Measurements from ENCODE around the gene RETN.

RETN gene

DNA sequence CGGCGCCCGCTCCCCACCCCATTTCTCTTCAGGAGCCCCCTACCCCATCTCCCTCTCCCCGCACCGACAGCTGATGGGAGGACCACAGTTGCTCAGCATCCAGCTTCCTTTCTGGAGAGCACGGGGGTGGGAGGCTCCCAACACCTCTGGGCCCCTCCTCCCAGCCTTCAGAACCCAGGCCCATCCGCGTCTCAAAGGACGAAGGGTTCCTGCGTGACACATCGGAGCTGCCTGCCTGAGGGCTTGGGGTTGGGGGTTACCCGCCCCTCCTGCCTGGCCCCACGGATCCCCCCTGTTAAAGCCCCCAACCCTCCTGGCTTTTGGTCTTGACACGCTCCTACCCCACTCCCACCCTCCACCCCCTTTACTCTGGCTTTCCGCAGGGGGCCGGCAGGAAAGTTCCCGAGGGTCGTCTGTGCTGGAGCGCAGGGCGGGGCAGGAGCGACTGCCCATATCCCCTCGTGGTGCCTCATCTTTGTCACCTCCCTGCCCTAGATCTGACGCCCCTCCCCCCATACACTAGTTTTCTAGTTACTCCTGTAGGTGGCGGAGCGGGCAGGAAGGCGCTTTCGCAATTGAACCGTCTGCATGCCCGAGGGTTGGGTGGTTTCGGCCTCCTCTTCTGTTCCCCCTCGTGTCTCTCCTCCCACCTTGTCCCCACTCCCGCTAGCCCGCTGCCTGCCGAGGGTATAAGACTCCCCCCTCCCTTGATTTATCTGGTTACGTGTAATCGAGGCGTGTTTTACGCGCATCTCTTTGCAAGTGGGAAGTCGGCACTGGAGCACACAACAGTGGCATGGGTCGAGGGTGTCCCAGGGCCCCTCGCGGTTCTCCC lies 12.7 kb downstream of the RETN start:
- peak; percentile 84 for DNase-seq (ENCODE audit: low read depth, low spot score)

DNA sequence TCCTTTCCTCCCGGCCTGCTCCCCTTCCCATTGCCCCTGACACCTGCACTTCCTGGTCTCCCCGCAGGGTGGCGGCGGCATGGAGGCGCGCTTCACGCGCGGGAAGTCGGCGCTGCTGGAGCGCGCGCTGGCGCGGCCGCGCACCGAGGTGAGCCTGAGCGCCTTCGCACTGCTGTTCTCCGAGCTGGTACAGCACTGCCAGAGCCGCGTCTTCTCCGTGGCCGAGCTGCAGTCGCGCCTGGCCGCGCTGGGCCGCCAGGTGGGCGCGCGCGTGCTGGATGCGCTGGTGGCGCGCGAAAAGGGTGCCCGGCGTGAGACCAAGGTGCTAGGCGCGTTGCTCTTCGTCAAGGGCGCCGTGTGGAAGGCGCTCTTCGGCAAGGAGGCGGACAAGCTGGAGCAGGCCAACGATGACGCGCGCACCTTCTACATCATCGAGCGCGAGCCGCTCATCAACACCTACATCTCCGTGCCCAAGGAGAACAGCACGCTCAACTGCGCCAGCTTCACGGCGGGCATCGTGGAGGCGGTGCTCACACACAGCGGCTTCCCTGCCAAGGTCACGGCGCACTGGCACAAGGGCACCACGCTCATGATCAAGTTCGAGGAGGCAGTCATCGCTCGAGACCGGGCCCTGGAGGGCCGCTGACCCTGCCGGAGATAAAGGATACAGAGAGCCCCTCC lies 13.5 kb downstream of the RETN start:
- no peak for DNase-seq (ENCODE audit: low read depth, low spot score)

DNA sequence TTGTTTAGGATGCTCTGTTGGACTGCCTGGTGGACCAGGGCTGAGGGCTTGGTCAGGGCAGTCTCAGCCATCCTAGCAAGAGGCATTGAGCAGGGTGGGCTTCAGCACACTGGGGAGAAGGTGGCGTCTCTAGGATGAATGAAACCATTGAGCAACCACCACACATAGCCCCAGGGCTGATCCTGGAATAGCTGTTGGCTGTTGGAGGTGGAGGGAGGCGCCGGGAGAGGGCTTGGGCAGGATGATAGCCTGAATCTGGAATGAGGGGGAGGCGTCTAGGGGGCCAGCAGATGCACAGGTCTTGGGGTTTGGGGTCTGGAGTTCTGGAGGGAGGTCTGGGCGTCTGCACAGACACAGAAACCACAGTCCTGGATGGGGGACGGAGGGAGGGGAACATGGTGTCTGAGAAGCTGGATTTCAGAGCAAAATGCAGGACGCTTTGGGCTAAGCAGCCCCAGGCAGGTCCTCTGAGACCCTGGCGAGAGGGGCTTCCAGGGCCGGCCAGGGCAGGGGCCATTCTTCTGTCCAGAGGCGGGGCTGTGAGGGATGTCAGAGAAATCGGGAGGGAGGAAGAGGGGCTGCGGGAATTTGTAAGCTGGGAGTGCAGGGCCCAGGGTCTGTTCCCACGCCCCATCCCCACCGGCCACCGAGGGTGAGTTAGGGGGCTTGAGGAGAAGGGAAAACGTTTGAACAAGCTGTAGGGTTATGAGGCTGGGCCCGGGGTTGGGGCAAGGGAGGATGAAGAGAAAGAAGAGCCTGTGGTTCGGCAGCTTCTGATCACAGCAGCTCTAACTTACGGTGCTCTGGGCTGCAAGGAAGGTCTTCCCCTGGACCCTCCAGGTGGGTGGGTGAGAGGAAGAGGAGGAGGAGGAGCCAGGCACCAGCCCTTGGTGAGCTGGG lies 16.9 kb downstream of the RETN start:
- DNase-seq (ENCODE audit: low read depth, low spot score): no peak

DNA sequence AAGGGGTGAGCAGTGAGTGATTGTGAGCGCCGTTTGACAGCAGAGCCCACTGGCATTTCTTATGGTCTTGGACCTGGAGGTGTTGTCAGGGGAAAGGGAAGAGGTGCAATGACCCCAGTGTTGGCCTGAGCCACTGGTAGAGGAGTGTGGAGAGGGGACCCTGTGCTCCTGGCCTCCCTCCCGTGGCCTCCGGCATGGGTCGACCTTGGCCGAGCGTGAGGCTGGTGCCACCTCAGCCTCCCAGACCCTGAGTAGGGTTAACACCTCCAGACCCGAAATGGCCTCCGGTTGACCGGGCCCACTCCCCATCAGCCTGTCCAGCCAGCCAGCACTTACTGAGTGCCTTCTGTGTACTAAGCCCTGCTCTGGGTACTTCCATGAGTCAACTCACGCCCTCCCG lies 18.3 kb downstream of the RETN start:
- DNase-seq (ENCODE audit: low read depth, low spot score): no peak

DNA sequence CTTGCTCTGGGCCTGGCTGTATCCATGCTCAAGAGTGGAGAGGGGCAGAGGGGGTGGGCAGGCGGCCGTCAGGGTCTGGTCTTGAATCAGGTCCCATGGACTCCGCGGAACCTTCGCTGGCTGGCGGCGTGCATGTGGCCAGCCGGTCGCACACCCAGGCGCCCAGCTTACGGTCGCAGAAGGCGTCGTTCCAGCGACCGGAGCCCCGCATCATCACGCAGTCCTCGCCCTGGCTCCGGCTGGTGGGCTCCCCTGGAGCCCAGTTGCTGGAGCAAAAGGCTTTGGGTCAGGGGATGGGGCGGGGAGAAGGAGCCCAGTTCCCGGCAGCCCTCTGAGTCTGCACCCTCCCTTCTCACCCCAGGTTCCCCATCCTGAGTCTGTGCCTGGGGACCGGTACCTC lies 20.3 kb downstream of the RETN start:
- DNase-seq (ENCODE audit: low read depth, low spot score): no peak

DNA sequence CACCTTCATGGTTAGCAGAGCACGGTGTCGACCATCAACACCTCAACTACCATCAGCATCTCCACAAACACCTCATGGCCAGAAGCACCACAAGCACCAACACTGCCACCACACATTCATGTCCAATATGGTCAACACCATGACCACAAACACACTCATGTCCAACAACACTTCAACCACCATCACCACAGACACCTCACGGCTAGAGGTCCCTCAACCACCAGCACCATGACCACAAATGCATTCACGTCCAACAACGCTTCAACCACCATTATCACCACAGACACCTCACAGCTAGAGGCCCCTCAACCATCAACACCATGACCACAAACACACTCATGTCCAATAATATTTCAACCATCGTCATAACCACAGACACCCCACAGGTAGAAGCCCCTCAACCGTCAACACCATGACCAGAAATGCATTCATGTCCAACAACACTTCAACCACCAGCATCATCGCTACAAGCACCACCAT lies 22.0 kb downstream of the RETN start:
- DNase-seq (ENCODE audit: low read depth, low spot score): no peak

DNA sequence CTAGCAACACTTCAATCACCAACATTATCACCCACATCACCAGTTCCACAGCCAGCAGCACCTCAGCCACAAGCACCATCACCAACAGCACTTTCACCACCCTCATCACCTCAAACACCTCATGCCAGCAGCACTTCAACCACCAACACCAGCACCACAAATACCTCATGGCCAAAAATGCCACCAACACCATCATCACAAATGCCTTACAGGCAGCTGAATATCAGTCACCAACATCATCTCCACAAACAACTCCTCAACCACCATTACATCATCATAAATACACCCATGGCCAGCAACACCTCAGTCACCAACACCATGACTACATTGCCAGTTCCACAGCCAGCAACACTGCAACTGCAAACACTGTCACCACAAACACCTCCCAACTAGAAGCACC lies 22.6 kb downstream of the RETN start:
- DNase-seq (ENCODE audit: low read depth, low spot score): no peak

DNA sequence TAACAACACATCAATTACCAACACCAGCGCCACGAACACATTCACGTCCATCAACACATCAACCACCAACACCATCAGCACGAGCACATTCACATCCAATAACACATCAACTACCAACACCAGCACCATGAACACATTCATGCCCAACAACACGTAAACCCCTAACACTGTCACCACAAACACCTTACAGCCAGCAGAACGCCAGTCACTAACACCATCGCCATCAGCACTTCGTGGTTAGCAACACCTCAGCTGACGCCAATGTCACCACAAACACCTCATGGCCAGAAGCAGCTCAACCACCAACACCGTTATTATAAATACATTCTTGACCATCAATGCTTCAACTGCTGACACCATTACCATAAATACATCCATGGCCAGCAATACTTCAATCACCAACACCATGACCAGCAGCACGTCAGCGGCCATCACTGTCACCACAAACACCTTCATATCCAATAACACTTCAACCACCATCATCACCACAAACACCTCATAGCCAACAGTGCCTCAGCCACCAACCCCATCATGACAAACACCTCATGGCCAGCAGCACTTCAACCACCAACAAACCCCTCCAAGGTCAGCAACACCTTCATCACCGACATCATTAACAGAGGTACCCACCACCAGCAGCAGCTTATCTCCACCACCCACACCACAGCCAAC lies 23.7 kb downstream of the RETN start:
- no peak for DNase-seq (ENCODE audit: low read depth, low spot score)

DNA sequence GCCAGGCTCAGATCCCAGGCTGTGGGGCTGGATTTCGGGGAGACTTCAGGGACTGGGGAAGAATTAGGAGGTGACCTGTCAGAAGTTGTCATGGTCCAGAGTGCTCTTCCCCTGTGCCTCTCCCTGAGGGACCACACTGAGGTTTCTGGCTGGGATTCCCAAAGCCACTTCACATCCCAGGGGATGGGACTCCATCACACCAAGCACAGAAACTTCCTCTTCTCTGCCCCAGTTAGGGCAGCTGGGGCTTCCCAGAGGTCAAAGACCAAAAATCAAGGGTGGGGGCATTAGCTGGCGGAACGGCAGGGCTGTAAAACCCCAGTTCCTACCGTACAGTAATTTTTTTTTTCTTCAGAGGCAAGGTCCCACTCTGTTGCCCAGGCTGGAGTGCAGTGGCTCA lies 25.6 kb downstream of the RETN start:
- no peak for DNase-seq (ENCODE audit: low read depth, low spot score)

DNA sequence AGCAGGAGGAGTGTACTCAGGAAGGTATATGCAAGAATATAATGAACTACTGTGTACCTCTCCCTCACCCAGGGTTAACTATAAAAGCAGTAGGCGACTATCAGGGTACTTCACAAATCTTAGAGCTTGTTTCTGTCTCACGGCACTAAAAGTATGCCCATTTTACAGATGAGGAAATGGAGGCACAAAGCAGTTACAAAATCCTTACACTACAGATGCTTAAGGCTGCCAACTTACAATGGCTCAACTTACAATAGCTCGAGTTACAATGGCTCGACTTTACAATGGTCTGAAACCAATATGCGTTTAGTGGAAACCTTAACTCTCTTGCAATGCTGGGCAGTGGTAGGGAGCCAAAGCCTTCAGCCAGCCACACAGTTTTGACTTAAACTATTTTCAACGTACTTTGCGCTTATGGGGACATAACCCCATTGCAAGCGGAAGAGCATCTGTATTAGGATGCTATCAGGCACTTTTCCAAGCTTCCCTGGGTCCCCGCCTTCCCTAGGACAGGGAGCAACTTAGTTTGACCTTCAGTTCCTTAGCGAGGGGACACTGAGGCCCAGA lies 29.0 kb downstream of the RETN start:
- no peak for DNase-seq (ENCODE audit: low read depth, low spot score)

DNA sequence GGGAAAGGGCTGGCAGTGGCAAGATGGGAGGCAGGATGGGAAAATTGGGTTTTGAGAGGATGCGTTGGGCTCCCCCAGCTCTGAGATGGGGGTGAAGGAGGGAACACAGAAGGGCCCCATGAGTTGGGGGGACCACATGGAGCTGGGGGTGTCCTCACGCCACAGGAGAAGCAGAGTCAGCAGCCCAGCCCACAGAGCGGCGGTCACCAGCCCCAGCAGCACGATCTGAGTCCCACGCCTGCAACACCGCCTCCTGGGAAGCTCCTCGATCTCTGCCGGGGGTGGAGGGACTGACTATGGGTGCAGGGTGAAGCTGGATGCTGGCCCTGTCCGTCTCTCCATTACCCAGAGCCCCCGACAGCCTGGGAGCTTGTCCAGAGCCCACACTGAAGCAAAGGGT lies 29.7 kb downstream of the RETN start:
- no peak for DNase-seq (ENCODE audit: low read depth, low spot score)

DNA sequence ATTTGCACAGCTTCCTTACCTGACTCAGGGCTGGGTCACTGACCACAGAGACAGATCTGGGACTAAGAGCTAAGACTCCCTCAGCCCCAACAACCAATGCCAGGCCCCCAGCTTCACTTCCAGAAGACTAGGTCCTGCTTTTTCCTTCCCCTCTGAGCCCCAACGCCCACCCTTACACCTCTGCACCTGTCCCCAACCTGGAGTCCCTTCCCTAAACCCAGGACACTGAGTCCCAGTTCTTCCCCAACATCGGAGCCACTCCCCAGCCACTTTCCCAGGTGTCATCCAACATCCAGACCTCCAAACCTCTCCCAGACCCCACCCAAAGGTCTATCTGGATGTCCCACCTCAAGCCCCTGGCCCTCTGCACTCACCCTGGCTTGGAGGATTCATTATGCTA lies 30.2 kb downstream of the RETN start:
- DNase-seq (ENCODE audit: low read depth, low spot score): no peak

DNA sequence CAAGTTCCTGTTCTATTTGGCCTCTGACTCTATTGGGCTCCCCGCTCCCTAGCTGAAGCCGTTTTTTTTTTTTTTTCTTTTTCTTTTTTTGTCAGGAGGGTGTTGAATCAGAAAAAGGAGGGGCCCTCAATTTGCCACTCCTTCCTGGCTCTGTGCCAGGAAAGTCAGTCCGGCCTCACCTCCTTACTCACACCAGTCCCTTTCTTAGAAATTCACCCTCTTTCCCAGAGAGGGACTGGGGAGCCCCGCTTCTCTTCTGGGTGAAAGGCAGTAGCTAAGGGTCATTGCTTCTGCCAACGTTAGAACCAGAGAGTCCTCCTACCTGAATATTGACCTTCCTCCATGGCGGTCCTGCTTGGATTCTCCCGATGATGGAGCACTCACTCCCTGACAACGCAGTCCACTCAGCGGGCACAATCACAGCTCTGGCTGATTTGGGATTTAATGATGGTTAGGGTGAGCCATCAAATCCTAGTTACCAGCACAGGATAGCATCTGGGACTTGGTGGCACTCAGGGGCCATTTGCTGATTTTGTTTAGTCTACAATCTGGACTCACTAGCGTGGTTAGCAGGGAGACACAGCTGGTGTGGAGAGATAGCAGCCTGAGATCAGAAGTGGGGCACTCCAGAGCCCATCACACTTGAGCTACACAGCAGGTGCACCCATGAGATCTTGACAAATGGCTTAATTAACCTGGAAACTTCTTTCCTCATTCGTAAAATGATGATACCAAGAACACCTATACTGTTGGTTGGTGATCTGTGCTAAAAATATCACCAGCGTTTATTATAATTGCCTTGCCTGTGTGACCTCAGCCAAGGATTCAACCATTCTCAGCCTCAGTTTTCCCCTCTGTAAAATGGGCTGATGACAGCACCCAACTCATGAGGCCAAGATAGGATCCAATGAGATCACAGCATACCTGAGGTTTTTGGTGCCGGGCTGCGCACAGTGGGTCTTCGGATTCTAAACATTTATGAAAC lies 30.9 kb downstream of the RETN start:
- no peak for DNase-seq (ENCODE audit: low read depth, low spot score)

DNA sequence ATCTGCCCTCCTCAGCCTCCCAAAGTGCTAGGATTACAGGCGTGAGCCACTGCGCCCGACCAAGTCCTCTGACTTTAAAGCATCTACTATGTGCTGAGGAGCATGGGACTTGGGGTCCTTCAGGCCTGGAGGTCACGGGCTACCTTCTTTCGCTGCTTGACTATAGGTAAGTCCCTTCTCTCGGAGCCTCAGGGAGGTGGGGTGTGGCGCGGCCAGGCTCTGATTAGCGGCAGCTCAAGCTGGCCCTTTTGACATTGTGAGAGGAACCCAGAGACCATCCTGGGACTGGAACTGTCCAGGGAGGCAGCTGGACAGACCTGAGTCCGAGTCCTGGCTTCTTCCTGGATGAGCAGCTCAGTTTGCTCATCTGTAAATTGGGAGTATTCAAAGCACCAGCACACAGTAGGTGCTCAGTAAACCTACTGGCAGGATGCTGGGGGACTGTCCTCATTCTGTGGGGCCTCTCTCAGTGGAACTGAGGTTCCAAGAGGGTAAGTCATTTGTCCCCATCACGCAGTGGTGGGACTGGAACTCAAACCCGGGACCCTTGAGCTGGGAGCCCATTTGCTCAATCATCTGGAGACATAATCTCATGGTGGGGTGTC lies 32.3 kb downstream of the RETN start:
- DNase-seq (ENCODE audit: low read depth, low spot score): no peak

DNA sequence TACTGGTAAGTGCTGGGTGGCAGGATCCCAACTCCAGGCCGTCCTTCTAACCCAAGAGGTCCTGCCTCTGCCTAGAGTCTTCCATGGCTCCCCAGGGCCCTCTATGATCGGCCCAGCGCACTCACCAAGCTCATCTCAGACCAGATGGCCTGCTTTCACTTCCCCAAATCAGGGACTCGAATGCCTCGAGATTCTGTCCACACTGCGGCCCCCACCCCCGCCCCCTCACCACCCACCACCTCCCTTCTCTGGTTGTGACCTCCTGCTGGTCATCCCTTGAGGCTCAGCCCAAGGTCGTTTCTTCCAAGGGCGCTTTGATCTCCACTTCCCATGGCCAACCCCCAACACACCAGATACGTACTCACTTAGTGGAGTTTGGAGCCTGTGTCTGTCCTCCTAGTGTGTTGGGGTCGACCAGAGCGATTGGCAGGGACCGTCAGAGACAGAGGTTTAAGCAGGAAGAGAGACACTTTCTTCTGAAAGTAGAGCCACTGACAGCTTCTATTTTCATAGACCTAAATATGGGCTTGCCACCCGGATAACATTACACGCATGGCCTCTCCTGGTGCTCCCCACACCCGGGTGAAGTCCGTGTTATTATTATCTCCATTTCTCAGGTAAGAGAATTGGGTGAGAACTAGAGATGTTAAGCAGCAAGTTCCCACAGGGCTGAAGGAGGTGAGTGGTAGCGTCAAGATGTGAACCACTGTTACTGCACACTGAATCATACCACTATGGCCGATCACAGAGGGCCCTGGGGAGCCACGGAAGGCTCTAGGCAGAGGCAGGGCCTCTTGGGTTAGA lies 33.0 kb downstream of the RETN start, which contains the start of gene FCER2:
Gene FCER2, minus strand, starts transcription at position 478 of the 804 bp plus-strand sequence. CDS start 2,371 bp downstream, outside the sequence.
- DNase-seq (ENCODE audit: low read depth, low spot score): no peak

DNA sequence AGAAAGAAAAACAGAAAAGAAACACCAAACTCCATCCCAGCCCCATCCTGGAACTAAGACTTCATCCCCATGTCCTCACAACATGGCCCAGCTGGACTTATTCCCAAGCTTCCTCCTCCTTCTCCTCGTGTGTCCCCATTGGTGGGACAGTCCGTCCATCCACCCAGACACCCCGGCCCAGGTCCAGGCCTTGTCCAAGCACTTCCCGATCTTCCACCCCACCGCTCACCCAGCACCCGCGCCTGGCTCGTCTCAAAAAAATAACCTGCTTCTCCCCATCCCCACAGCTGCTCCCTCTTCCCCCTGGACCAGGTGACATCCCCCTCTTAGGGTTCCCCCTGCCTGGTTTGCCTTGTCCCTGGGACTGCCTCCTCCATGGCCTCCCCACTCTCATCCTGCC lies 34.5 kb downstream of the RETN start:
- DNase-seq (ENCODE audit: low read depth, low spot score): no peak

DNA sequence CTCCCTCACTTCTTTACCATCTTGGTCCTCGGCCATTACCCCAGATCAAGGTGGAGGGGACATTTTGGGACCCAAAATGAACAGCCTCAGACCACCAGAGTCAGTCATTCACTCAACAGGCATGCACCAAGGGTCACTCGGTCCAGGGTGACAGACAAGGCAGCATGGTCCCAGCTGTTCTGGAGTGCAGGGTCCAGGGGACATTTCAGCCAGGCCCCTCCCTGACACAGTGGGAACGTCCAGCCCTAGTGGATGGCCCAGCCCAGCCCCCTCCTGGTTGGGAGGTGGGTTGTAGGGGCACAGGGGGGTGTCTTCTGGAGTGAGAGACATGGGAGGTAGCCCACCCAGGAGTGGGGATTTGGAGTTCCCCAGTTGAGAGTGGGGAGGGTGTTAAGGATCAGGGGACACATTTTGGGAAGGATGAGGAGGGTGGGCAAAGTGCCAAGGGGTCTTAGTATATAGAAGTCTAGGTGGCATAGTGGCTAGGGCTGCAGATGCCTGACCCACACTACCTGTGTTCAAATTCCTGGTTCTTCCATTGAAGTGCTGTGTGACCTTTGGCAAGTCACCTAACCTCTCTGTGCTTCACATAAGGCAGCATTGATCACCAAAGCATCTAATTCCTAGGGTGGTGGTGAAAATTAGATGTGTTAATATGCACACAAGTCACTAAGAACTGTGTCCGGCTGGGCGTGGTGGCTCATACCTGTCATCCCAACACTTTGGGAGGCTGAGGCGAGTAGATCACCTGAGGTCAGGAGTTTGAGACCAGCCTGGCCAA lies 35.6 kb downstream of the RETN start:
- DNase-seq (ENCODE audit: low read depth, low spot score): no peak
